Nephron (organoid): Measurements from ENCODE around the gene AKT2.

Experiments
- H3K27ac Mint-ChIP-seq, 3 experiments: 2 replicates each; pipeline ENCODE4 v1.8.0; 2020; ENCODE audit warnings: mixed read lengths in 3 of 3, mild to moderate bottlenecking in 2 of 3, moderate library complexity in 1 of 3
- H3K27me3 Mint-ChIP-seq: 2 replicates; pipeline ENCODE4 v1.8.0; 2021; ENCODE audit warnings: low read depth, mild to moderate bottlenecking, moderate library complexity, mixed read lengths
- H3K36me3 Mint-ChIP-seq: 2 replicates; pipeline ENCODE4 v1.8.0; 2020; ENCODE audit warnings: low read depth, mixed read lengths
- H3K4me1 Mint-ChIP-seq: 2 replicates; pipeline ENCODE4 v1.8.0; 2020; ENCODE audit warnings: mixed read lengths
- H3K4me3 Mint-ChIP-seq, 3 experiments: 2 replicates each; pipeline ENCODE4 v1.8.0; 2020; ENCODE audit warnings: mild to moderate bottlenecking in 3 of 3, mixed read lengths in 3 of 3, moderate library complexity in 2 of 3
- H3K9me3 Mint-ChIP-seq: 2 replicates; pipeline ENCODE4 v1.8.0; 2020; ENCODE audit warnings: mixed read lengths
- TF ChIP-seq, protein P1 (sequence below), 3 experiments: fragments of 200-600 bp; sonication (generic); IDR thresholded peaks; one replicate each; pipeline ENCODE4 v1.5.0; 2021; ENCODE audit warnings: antibody characterized with exemption in 3 of 3; ENCODE audit not compliant: unreplicated experiment in 3 of 3

The AKT2 gene

DNA sequence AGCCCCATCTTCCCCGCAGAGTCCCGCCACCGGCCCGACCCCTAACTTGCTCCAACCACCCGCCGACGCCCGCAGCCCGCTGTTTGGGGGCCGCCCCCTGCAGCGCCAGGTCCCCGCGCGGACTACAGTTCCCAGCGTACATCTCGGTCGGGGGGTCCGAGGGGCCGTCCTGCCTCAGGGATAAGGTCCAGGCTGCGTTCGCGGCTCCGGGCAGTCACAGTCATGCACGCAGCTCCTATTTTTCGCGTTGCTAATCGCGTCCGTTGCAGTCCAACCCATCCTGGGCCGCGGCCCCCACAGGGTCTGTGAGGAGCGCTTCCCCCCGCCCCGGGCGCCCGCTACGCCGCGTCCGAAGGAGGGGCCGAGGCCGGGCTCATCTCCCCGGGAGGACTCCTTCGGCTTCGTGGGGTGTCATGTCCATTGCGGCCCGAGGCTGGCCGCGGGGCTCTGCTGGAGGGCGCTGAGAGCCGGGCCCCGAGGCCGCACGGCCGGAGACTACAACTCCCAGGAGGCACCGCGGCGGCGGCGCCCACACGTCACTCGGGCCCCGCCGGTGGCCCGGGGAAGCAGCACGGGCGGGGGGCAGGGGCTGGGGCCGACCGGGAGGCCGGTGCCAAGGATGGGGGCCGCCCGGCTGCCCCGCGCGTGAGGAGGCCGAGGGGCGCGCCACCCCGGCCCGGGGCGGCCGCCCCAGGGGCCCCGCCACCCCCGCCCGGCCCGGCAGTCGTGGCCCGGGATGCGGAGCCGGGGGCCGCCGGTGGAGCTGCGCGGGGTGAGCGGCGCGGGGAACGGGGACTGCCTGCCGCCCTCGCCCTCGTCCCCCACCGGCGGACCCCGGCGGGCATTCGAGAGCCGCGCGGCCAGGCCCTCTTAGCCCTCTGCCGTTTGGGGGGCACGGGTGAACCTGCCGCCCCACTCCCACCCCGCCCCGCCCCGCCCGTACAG is 94.0 kb downstream of the AKT2 start, which contains the start of gene MAP3K10:
TSS of gene MAP3K10 (plus strand) at position 536 of the 945 bp plus-strand sequence. CDS start 606 bp downstream, outside the sequence.
- H3K27ac Mint-ChIP-seq = peak within 1 kb of the TSS in 2 of 3 experiments; percentile 63 to 87
- H3K27me3 Mint-ChIP-seq = peaks cover 3% of the 10 kb centered on the region
- no peaks in the 10 kb centered on the region for H3K9me3 Mint-ChIP-seq
- H3K4me1 Mint-ChIP-seq = peaks cover 7% of the 10 kb centered on the region
- TF ChIP-seq, protein P1, sequence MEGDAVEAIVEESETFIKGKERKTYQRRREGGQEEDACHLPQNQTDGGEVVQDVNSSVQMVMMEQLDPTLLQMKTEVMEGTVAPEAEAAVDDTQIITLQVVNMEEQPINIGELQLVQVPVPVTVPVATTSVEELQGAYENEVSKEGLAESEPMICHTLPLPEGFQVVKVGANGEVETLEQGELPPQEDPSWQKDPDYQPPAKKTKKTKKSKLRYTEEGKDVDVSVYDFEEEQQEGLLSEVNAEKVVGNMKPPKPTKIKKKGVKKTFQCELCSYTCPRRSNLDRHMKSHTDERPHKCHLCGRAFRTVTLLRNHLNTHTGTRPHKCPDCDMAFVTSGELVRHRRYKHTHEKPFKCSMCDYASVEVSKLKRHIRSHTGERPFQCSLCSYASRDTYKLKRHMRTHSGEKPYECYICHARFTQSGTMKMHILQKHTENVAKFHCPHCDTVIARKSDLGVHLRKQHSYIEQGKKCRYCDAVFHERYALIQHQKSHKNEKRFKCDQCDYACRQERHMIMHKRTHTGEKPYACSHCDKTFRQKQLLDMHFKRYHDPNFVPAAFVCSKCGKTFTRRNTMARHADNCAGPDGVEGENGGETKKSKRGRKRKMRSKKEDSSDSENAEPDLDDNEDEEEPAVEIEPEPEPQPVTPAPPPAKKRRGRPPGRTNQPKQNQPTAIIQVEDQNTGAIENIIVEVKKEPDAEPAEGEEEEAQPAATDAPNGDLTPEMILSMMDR (IDR thresholded peaks at IDR 0.05; ENCODE audit: unreplicated experiment in 3 of 3) = no peak
- peak within 1 kb of the TSS; percentile 88 to 91 (median 90) for H3K4me3 Mint-ChIP-seq
- no peaks in the 10 kb centered on the region for H3K36me3 Mint-ChIP-seq

- Mint-ChIP-seq H3K9me3 (no peaks in the 10 kb centered on the region), H3K27me3 (peaks cover 3% of the 10 kb centered on the region), H3K27ac (no peak overlapping the region), H3K4me3 (no peak overlapping the region), H3K36me3 (no peaks in the 10 kb centered on the region), H3K4me1 (no peaks in the 10 kb centered on the region)
- TF ChIP-seq, protein P1 (IDR thresholded peaks at IDR 0.05; ENCODE audit: unreplicated experiment in 3 of 3) = no peak
These were observed 100.9 kb downstream of the AKT2 start for GRCh38 chr19:40184273-40184672.
